ENCODE measurements around the gene TBX1.

DNA sequence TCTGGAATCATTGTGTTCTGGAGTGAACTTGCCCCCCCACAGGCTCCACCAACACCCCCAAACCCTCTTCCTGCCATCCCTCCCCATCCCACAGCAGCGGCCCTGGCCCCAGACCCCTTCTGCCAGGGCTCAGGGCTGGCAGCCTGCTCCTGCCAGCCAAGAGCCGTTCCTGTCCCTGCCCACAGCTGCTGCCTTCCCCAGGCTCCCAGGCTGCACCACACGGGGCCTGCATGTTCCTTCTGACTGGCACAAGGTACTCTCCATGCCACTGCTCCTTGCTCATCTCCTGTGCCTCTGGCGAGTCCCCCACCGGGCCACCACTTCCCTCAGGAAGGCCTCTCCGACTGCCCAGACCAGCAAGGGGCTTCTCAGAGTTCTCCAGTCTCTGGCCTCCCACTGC lies 32.3 kb upstream of the TBX1 start:
- TF ChIP-seq HMG20B (CRISPR knock-in tag; conservative IDR thresholded peaks at IDR 0.05): no peak
- TF ChIP-seq ZNF790 (CRISPR knock-in tag; IDR thresholded peaks at IDR 0.05; ENCODE audit: borderline replicate concordance): no peak
- no peak for TF ChIP-seq IRF2 (CRISPR knock-in tag; IDR thresholded peaks at IDR 0.05)
- TF ChIP-seq FOXK2 (IDR thresholded peaks at IDR 0.05): no peak
- TF ChIP-seq ATRX (CRISPR knock-in tag; IDR thresholded peaks at IDR 0.05; ENCODE audit: borderline replicate concordance): no peak
- no peak for TF ChIP-seq ZNF614 (CRISPR knock-in tag; IDR thresholded peaks at IDR 0.05; ENCODE audit: borderline replicate concordance)
